Karpas-422 (cell line): ENCODE data around the gene PAPOLB. TPM values are rescaled to one million over a fixed set of nuclear protein-coding genes. Genes with fewer than 3 reads are reported as not detected.

Experiments used
- DNase-seq: peaks from one replicate; pipeline ENCODE4 v3.0.0-alpha.2; 2015
- H2AFZ ChIP-seq: fragments of 200-600 bp; sonication (generic); 2 replicates; pipeline ENCODE4 v1.6.1; 2014; ENCODE audit warnings: antibody characterized with exemption, low read length, mixed read lengths
- H3K27ac ChIP-seq: fragments of 200-600 bp; sonication (generic); 2 replicates; pipeline ENCODE4 v1.5.1; 2014; ENCODE audit warnings: mild to moderate bottlenecking, low read length, moderate library complexity
- H3K27me3 ChIP-seq: fragments of 200-600 bp; sonication (generic); 2 replicates; pipeline ENCODE4 v1.6.1; 2014; ENCODE audit warnings: low read length, mixed read lengths
- H3K36me3 ChIP-seq: fragments of 200-600 bp; sonication (generic); 2 replicates; pipeline ENCODE4 v1.6.1; 2014; ENCODE audit warnings: low read length, mixed read lengths; ENCODE audit not compliant: insufficient read depth
- H3K4me1 ChIP-seq: fragments of 200-600 bp; sonication (generic); 2 replicates; pipeline ENCODE4 v1.6.1; 2014; ENCODE audit warnings: mild to moderate bottlenecking, low read length, mixed read lengths
- H3K4me2 ChIP-seq: fragments of 200-600 bp; sonication (generic); 2 replicates; pipeline ENCODE4 v1.6.1; 2014; ENCODE audit warnings: low read length, low read depth, mild to moderate bottlenecking; ENCODE audit not compliant: poor library complexity, severe bottlenecking
- H3K4me3 ChIP-seq: fragments of 200-600 bp; sonication (generic); 2 replicates; pipeline ENCODE4 v1.5.1; 2014; ENCODE audit warnings: mild to moderate bottlenecking, antibody characterized with exemption, low read length, mixed read lengths
- H3K79me2 ChIP-seq: fragments of 200-600 bp; sonication (generic); 2 replicates; pipeline ENCODE4 v1.6.1; 2014; ENCODE audit warnings: mild to moderate bottlenecking, low read length, mixed read lengths
- H3K9ac ChIP-seq: fragments of 200-600 bp; sonication (generic); 2 replicates; pipeline ENCODE4 v1.6.0; 2014; ENCODE audit warnings: low read length
- H3K9me2 ChIP-seq: fragments of 200-600 bp; sonication (generic), shearing (Covaris generic); replicated peaks from 2 replicates; pipeline ENCODE4 v1.6.0; 2014; ENCODE audit warnings: mild to moderate bottlenecking, low read length, moderate library complexity; ENCODE audit not compliant: insufficient read depth
- H3K9me3 ChIP-seq: fragments of 300-700, 200-600 bp; sonication (generic); 2 replicates; pipeline ENCODE4 v1.6.1; 2014; ENCODE audit warnings: low read length, mixed read lengths
- H4K20me1 ChIP-seq: fragments of 200-600 bp; sonication (generic); 2 replicates; pipeline ENCODE4 v1.6.1; 2014; ENCODE audit warnings: mild to moderate bottlenecking, antibody characterized with exemption, low read length, low read depth; ENCODE audit not compliant: insufficient read depth
- total RNA-seq: library from RNA; depleted of rRNA; stranded (reverse); fragments of >200 nt; shearing (Covaris generic); gene quantifications from 2 replicates; pipeline ENCODE4 v1.2.3, GENCODE V29; 2014; ENCODE audit warnings: low replicate concordance; rRNA removed

Gene PAPOLB
- total RNA-seq: not detected in 2 replicates

- H3K4me1 ChIP-seq: no peaks in the 10 kb centered on the region
- no peak within 1 kb of the TSS for H3K4me2 ChIP-seq
- H3K9me2 ChIP-seq: no peaks in the 10 kb centered on the region
- H3K9me3 ChIP-seq: no peaks in the 10 kb centered on the region
- no peaks in the 10 kb centered on the region for H3K36me3 ChIP-seq
- H3K27me3 ChIP-seq: no peaks in the 10 kb centered on the region
- no peak within 1 kb of the TSS for H3K4me3 ChIP-seq
- no peak within 1 kb of the TSS for H3K9ac ChIP-seq
- H3K79me2 ChIP-seq: no peaks in the 10 kb centered on the region
- no peak within 1 kb of the TSS for H3K27ac ChIP-seq
- no peak within 1 kb of the TSS for H2AFZ ChIP-seq
- DNase-seq: no peak
- H4K20me1 ChIP-seq: no peaks in the 10 kb centered on the region
Measured at GRCh38 chr7:4861673-4862072, at the start of gene PAPOLB. TSS of gene PAPOLB (minus strand) at chr7:4862030. CDS start at chr7:4861810, 220 bp downstream.

- H3K27ac ChIP-seq: no peak overlapping the region
- H3K9me3 ChIP-seq: no peaks in the 10 kb centered on the region
- H3K79me2 ChIP-seq: no peaks in the 10 kb centered on the region
- H3K4me3 ChIP-seq: no peak overlapping the region
- H4K20me1 ChIP-seq: no peaks in the 10 kb centered on the region
- DNase-seq: no peak
- H3K9ac ChIP-seq: no peak overlapping the region
- H3K9me2 ChIP-seq: no peaks in the 10 kb centered on the region
- no peak overlapping the region for H3K4me2 ChIP-seq
- H2AFZ ChIP-seq: no peak overlapping the region
- no peaks in the 10 kb centered on the region for H3K27me3 ChIP-seq
- no peaks in the 10 kb centered on the region for H3K4me1 ChIP-seq
- no peaks in the 10 kb centered on the region for H3K36me3 ChIP-seq
Measured at GRCh38 chr7:4911111-4911828, 49.4 kb upstream of the PAPOLB start.

GRCh38 chr7:4906682-4907081 lies 44.9 kb upstream of the PAPOLB start:
- Histone ChIP-seq H3K4me3 (no peak overlapping the region), H3K4me1 (no peaks in the 10 kb centered on the region), H3K27ac (no peak overlapping the region), H3K36me3 (no peaks in the 10 kb centered on the region), H3K27me3 (no peaks in the 10 kb centered on the region), H3K79me2 (no peaks in the 10 kb centered on the region), H3K4me2 (no peak overlapping the region), H3K9me3 (no peaks in the 10 kb centered on the region), H3K9ac (no peak overlapping the region), H4K20me1 (no peaks in the 10 kb centered on the region), H3K9me2 (no peaks in the 10 kb centered on the region), H2AFZ (no peak overlapping the region)
- DNase-seq: no peak

GRCh38 chr7:4905171-4905570 lies 43.3 kb upstream of the PAPOLB start:
- Histone ChIP-seq H3K9me2 (no peaks in the 10 kb centered on the region), H4K20me1 (no peaks in the 10 kb centered on the region), H3K36me3 (no peaks in the 10 kb centered on the region), H3K9ac (no peak overlapping the region), H3K9me3 (no peaks in the 10 kb centered on the region), H3K4me1 (no peaks in the 10 kb centered on the region), H2AFZ (no peak overlapping the region), H3K27me3 (no peaks in the 10 kb centered on the region), H3K4me3 (no peak overlapping the region), H3K4me2 (no peak overlapping the region), H3K27ac (no peak overlapping the region), H3K79me2 (no peaks in the 10 kb centered on the region)
- no peak for DNase-seq

GRCh38 chr7:4904346-4904745 lies 42.5 kb upstream of the PAPOLB start:
- H4K20me1 ChIP-seq: no peaks in the 10 kb centered on the region
- H3K9ac ChIP-seq: no peak overlapping the region
- no peaks in the 10 kb centered on the region for H3K9me3 ChIP-seq

GRCh38 chr7:4895766-4896165 lies 33.9 kb upstream of the PAPOLB start:
- no peaks in the 10 kb centered on the region for H3K4me1 ChIP-seq
- no peak overlapping the region for H2AFZ ChIP-seq
- H3K27me3 ChIP-seq: no peaks in the 10 kb centered on the region
- H3K36me3 ChIP-seq: no peaks in the 10 kb centered on the region
- no peak overlapping the region for H3K4me2 ChIP-seq
- no peaks in the 10 kb centered on the region for H3K9me3 ChIP-seq
- no peaks in the 10 kb centered on the region for H3K79me2 ChIP-seq
- H3K27ac ChIP-seq: no peak overlapping the region
- no peak overlapping the region for H3K4me3 ChIP-seq
- H3K9ac ChIP-seq: no peak overlapping the region
- no peak for DNase-seq
- no peaks in the 10 kb centered on the region for H3K9me2 ChIP-seq
- no peaks in the 10 kb centered on the region for H4K20me1 ChIP-seq

More at GRCh38 chr7:4904346-4904745, 42.5 kb upstream of the PAPOLB start:
- Histone ChIP-seq H2AFZ (no peak overlapping the region), H3K79me2 (no peaks in the 10 kb centered on the region), H3K9me2 (no peaks in the 10 kb centered on the region), H3K27ac (no peak overlapping the region), H3K4me2 (no peak overlapping the region), H3K4me1 (no peaks in the 10 kb centered on the region), H3K27me3 (no peaks in the 10 kb centered on the region), H3K36me3 (no peaks in the 10 kb centered on the region), H3K4me3 (no peak overlapping the region)
- DNase-seq: no peak

- Histone ChIP-seq H3K36me3 (no peaks in the 10 kb centered on the region), H3K27ac (no peak overlapping the region), H4K20me1 (no peaks in the 10 kb centered on the region), H2AFZ (no peak overlapping the region), H3K4me2 (no peak overlapping the region), H3K27me3 (no peaks in the 10 kb centered on the region), H3K9me2 (no peaks in the 10 kb centered on the region), H3K4me1 (no peaks in the 10 kb centered on the region), H3K4me3 (no peak overlapping the region), H3K79me2 (no peaks in the 10 kb centered on the region), H3K9ac (no peak overlapping the region), H3K9me3 (no peaks in the 10 kb centered on the region)
- no peak for DNase-seq
Measured at GRCh38 chr7:4894482-4894881, 32.7 kb upstream of the PAPOLB start.

- Histone ChIP-seq H3K9me3 (no peaks in the 10 kb centered on the region), H2AFZ (no peak overlapping the region), H3K4me1 (no peaks in the 10 kb centered on the region), H3K27ac (no peak overlapping the region), H3K4me2 (no peak overlapping the region), H3K9me2 (no peaks in the 10 kb centered on the region), H3K36me3 (no peaks in the 10 kb centered on the region), H3K9ac (no peak overlapping the region), H3K27me3 (no peaks in the 10 kb centered on the region), H4K20me1 (no peaks in the 10 kb centered on the region), H3K79me2 (no peaks in the 10 kb centered on the region), H3K4me3 (no peak overlapping the region)
- no peak for DNase-seq
Measured at GRCh38 chr7:4893929-4894475, 32.2 kb upstream of the PAPOLB start.
